SK-N-SH (cell line): ENCODE data around the gene CNTROB. TPM values are rescaled to one million over a fixed set of nuclear protein-coding genes. Genes with fewer than 3 reads are reported as not detected.
A peak's percentile ranks its signal among the peaks of the same experiment; 100 is the strongest.

ENCODE experiments used
- CTCF ChIA-PET: fragments of 300-600, 350-600 bp; formaldehyde crosslinking; extraction: SDS; loops from one replicate; lab custom pipeline; 2021; lab: Yijun Ruan, JAX
- POLR2A ChIA-PET: fragments of 350-600 bp; sonication (Branson Sonifier 250); formaldehyde crosslinking; extraction: SDS; loops from one replicate; lab custom pipeline; 2020; ENCODE audit warnings: antibody characterized with exemption, inconsistent platforms; lab: Yijun Ruan, JAX
- DNase-seq: peaks from one replicate; pipeline ENCODE4 v3.0.0; 2012
- H2AFZ ChIP-seq: fragments of 200-600 bp; sonication (generic); 2 replicates; pipeline ENCODE4 v1.8.1; 2016; ENCODE audit warnings: antibody characterized with exemption, mild to moderate bottlenecking, low read depth
- H3F3A ChIP-seq: fragments of 200-600 bp; sonication (generic); replicated peaks from 2 replicates; pipeline ENCODE3; 2016; ENCODE audit warnings: antibody characterized with exemption, mild to moderate bottlenecking; ENCODE audit not compliant: insufficient read depth
- H3K27ac ChIP-seq, 2 experiments: fragments of 200-500 bp in 1 of 2; fragments of 200-600 bp in 1 of 2; sonication (Bioruptor generic) in 1 of 2; sonication (generic), shearing (Covaris generic) in 1 of 2; 2 replicates each; pipeline versions ENCODE4 v1.5.1 to v1.6.1; 2014 to 2016; ENCODE audit warnings: low read depth in 2 of 2, inconsistent platforms in 1 of 2, low read length in 1 of 2, mild to moderate bottlenecking in 1 of 2, mixed read lengths in 1 of 2
- H3K27me3 ChIP-seq: fragments of 200-600 bp; sonication (generic), shearing (Covaris generic); 2 replicates; pipeline ENCODE4 v1.6.1; 2016; ENCODE audit warnings: mixed run types; ENCODE audit not compliant: insufficient read depth
- H3K36me3 ChIP-seq, 2 experiments: fragments of 200-500 bp in 1 of 2; fragments of 200-600 bp in 1 of 2; sonication (Bioruptor generic) in 1 of 2; sonication (generic) in 1 of 2; replicated peaks in 1 of 2; 2 replicates each; pipeline versions ENCODE3 to v1.5.1; 2014 to 2016; ENCODE audit warnings: low read length in 1 of 2, mild to moderate bottlenecking in 1 of 2; ENCODE audit not compliant: insufficient read depth in 2 of 2, control insufficient read depth in 1 of 2
- H3K4me1 ChIP-seq, 2 experiments: fragments of 200-500 bp in 1 of 2; fragments of 200-600 bp in 1 of 2; sonication (Bioruptor generic) in 1 of 2; sonication (generic), shearing (Covaris generic) in 1 of 2; 2 replicates each; pipeline versions ENCODE4 v1.5.1 to v1.6.1; 2014 to 2016; ENCODE audit warnings: low read depth in 1 of 2, low read length in 1 of 2, mixed run types in 1 of 2; ENCODE audit not compliant: insufficient read depth in 2 of 2, control insufficient read depth in 1 of 2
- H3K4me2 ChIP-seq: fragments of 200-600 bp; sonication (generic), shearing (Covaris generic); 2 replicates; pipeline ENCODE4 v1.6.1; 2017; ENCODE audit warnings: mixed run types
- H3K4me3 ChIP-seq, 2 experiments: fragments of 200-500 bp in 1 of 2; fragments of 200-600 bp in 1 of 2; sonication (Bioruptor generic) in 1 of 2; sonication (generic), shearing (Covaris generic) in 1 of 2; 2 replicates each; pipeline versions ENCODE4 v1.5.1 to v1.8.1; 2014 to 2016; ENCODE audit warnings: low read depth in 2 of 2, inconsistent platforms in 1 of 2, low read length in 1 of 2, mild to moderate bottlenecking in 1 of 2, mixed read lengths in 1 of 2, moderate library complexity in 1 of 2
- H3K79me2 ChIP-seq: fragments of 200-600 bp; sonication (generic); 2 replicates; pipeline ENCODE4 v1.8.1; 2017; ENCODE audit warnings: mild to moderate bottlenecking; ENCODE audit not compliant: insufficient read depth
- H3K9ac ChIP-seq: fragments of 200-600 bp; sonication (generic); 2 replicates; pipeline ENCODE4 v1.6.1; 2017; ENCODE audit warnings: mixed run types
- H3K9me2 ChIP-seq: fragments of 200-600 bp; sonication (generic); 2 replicates; pipeline ENCODE4 v1.6.1; 2017; ENCODE audit warnings: mixed run types
- H3K9me3 ChIP-seq: fragments of 200-600 bp; sonication (generic); 2 replicates; pipeline ENCODE4 v1.6.1; 2017; ENCODE audit warnings: mixed run types, mild to moderate bottlenecking, moderate library complexity
- H4K20me1 ChIP-seq: fragments of 200-600 bp; sonication (generic); 2 replicates; pipeline ENCODE4 v1.6.1; 2017; ENCODE audit warnings: mild to moderate bottlenecking, mixed run types; ENCODE audit not compliant: insufficient read depth
- GATA2 ChIP-seq: sonication (generic); formaldehyde crosslinking; IDR thresholded peaks from 2 replicates; pipeline ENCODE4 v1.5.0; 2020; ENCODE audit warnings: mild to moderate bottlenecking, missing genetic modification reagents
- NRF1 ChIP-seq: IDR thresholded peaks from 2 replicates; pipeline ENCODE4 v1.6.1; 2012; ENCODE audit warnings: low read depth, mild to moderate bottlenecking, low read length
- PBX3 ChIP-seq: IDR thresholded peaks from 2 replicates; pipeline ENCODE4; 2012
- POLR2AphosphoS5 ChIP-seq: IDR thresholded peaks from 2 replicates; pipeline ENCODE4 v1.6.1; 2012; ENCODE audit warnings: low read depth, low read length
- RXRA ChIP-seq: IDR thresholded peaks from 2 replicates; pipeline ENCODE4 v1.4.0; 2012; ENCODE audit warnings: low read depth, mild to moderate bottlenecking, borderline replicate concordance
- USF2 ChIP-seq: fragments of 150-350 bp; IDR thresholded peaks from 2 replicates; pipeline ENCODE4 v1.6.1; 2017; ENCODE audit warnings: antibody characterized with exemption, low read length, low read depth, borderline replicate concordance
- WGBS: methylation state at CpG from one replicate; pipeline ENCODE4 v1.1.6; 2017; ENCODE audit warnings: low lambda C conversion rate; 5-methylcytosine and 5-hydroxymethylcytosine counted together
- polyA plus RNA-seq, 3 experiments: library from polyadenylated mRNA; depleted of rRNA; stranded (reverse); fragments of >200 nt; gene quantifications; 2 replicates each; pipeline ENCODE4 v1.2.3, GENCODE V29; 2012
- TF ChIP-seq, protein P1 (sequence below): fragments of 200-600 bp; sonication (generic); IDR thresholded peaks from 2 replicates; pipeline ENCODE4 v1.6.1; 2017; ENCODE audit warnings: antibody characterized with exemption, mild to moderate bottlenecking, moderate library complexity
- TF ChIP-seq, protein P2 (sequence below): IDR thresholded peaks from 2 replicates; pipeline ENCODE4 v1.6.1; 2012; ENCODE audit warnings: mild to moderate bottlenecking, low read depth, low read length, moderate library complexity
- TF ChIP-seq, protein P3 (sequence below): fragments of 150-350 bp; IDR thresholded peaks from 2 replicates; pipeline ENCODE4 v1.6.1; 2016; ENCODE audit warnings: mild to moderate bottlenecking, low read depth, low read length

CNTROB gene
- polyA plus RNA-seq, 1 of the 3 experiments (the other 2 are of a cell fraction): 26.3 TPM

GRCh38 chr17:7888184-7888920, 43.7 kb upstream of the CNTROB start, which contains the start of gene CHD3:
CHD3 (plus strand) TSS chr17:7888789; CDS start chr17:7889001, 212 bp downstream.
- peak within 1 kb of the TSS; percentile 49 to 67 for H3K4me3 ChIP-seq
- H3K4me1 ChIP-seq: peaks cover 28 to 41% of the 10 kb centered on the region in 2 experiments
- peak within 1 kb of the TSS; percentile 65 for H3K9ac ChIP-seq
- WGBS: 63% methylated on average over 17 of the region's 18 CpGs
- peak within 1 kb of the TSS; percentile 96 to 100 for H3K27ac ChIP-seq
- H2AFZ ChIP-seq: peak within 1 kb of the TSS; percentile 80; the same call in 1 of the 2 replicates
- peak within 1 kb of the TSS; percentile 86 for H3K4me2 ChIP-seq
- H3K27me3 ChIP-seq: no peaks in the 10 kb centered on the region
- ChIA-PET CTCF (interaction anchor here (0.7 to 4.0 kb wide), 13 partner anchors 9 to 201 kb away, joined by 3 to 18 read pairs (median 4); partner anchors contain the start of genes KDM6B and TP53), POLR2A (interaction anchor here (0.5 to 1.4 kb wide), 5 partner anchors 31 to 202 kb away, joined by 3 to 4 read pairs (median 3); partner anchors contain the start of gene NAA38)
- H3K79me2 ChIP-seq: peaks cover 44% of the 10 kb centered on the region
- peaks cover 19 to 31% of the 10 kb centered on the region in 2 experiments for H3K36me3 ChIP-seq
- DNase-seq: no peak
- TF ChIP-seq GATA2 (CRISPR knock-in tag): no peak
- TF ChIP-seq, protein P1, sequence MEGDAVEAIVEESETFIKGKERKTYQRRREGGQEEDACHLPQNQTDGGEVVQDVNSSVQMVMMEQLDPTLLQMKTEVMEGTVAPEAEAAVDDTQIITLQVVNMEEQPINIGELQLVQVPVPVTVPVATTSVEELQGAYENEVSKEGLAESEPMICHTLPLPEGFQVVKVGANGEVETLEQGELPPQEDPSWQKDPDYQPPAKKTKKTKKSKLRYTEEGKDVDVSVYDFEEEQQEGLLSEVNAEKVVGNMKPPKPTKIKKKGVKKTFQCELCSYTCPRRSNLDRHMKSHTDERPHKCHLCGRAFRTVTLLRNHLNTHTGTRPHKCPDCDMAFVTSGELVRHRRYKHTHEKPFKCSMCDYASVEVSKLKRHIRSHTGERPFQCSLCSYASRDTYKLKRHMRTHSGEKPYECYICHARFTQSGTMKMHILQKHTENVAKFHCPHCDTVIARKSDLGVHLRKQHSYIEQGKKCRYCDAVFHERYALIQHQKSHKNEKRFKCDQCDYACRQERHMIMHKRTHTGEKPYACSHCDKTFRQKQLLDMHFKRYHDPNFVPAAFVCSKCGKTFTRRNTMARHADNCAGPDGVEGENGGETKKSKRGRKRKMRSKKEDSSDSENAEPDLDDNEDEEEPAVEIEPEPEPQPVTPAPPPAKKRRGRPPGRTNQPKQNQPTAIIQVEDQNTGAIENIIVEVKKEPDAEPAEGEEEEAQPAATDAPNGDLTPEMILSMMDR: no peak
- TF ChIP-seq, protein P2, sequence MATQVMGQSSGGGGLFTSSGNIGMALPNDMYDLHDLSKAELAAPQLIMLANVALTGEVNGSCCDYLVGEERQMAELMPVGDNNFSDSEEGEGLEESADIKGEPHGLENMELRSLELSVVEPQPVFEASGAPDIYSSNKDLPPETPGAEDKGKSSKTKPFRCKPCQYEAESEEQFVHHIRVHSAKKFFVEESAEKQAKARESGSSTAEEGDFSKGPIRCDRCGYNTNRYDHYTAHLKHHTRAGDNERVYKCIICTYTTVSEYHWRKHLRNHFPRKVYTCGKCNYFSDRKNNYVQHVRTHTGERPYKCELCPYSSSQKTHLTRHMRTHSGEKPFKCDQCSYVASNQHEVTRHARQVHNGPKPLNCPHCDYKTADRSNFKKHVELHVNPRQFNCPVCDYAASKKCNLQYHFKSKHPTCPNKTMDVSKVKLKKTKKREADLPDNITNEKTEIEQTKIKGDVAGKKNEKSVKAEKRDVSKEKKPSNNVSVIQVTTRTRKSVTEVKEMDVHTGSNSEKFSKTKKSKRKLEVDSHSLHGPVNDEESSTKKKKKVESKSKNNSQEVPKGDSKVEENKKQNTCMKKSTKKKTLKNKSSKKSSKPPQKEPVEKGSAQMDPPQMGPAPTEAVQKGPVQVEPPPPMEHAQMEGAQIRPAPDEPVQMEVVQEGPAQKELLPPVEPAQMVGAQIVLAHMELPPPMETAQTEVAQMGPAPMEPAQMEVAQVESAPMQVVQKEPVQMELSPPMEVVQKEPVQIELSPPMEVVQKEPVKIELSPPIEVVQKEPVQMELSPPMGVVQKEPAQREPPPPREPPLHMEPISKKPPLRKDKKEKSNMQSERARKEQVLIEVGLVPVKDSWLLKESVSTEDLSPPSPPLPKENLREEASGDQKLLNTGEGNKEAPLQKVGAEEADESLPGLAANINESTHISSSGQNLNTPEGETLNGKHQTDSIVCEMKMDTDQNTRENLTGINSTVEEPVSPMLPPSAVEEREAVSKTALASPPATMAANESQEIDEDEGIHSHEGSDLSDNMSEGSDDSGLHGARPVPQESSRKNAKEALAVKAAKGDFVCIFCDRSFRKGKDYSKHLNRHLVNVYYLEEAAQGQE: no peak
- TF ChIP-seq POLR2AphosphoS5: no peak
- no peak for TF ChIP-seq USF2
- no peak for TF ChIP-seq NRF1
- TF ChIP-seq RXRA: no peak
- no peak for TF ChIP-seq PBX3
- TF ChIP-seq, protein P3, sequence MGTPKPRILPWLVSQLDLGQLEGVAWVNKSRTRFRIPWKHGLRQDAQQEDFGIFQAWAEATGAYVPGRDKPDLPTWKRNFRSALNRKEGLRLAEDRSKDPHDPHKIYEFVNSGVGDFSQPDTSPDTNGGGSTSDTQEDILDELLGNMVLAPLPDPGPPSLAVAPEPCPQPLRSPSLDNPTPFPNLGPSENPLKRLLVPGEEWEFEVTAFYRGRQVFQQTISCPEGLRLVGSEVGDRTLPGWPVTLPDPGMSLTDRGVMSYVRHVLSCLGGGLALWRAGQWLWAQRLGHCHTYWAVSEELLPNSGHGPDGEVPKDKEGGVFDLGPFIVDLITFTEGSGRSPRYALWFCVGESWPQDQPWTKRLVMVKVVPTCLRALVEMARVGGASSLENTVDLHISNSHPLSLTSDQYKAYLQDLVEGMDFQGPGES: no peak
- no peaks in the 10 kb centered on the region for H3K9me3 ChIP-seq
- H4K20me1 ChIP-seq: peaks cover 3% of the 10 kb centered on the region; the same call in 1 of the 2 replicates
- no peaks in the 10 kb centered on the region for H3K9me2 ChIP-seq
- peaks cover 23% of the 10 kb centered on the region for H3F3A ChIP-seq
